OCI-LY1 (cell line): ENCODE data around the gene ZNF626.
"Not testable (repeated sequence)": the region's sequence is repeated elsewhere in the genome, so short reads cannot be mapped to it uniquely, and the experiment has no call there.

ENCODE experiments used
- H2AFZ ChIP-seq: fragments of 200-600 bp; sonication (generic), shearing (Covaris generic); 2 replicates; pipeline ENCODE4 v1.6.0; 2014; ENCODE audit warnings: antibody characterized with exemption, mild to moderate bottlenecking, low read length
- H3F3A ChIP-seq: fragments of 200-600 bp; sonication (generic), shearing (Covaris generic); 2 replicates; pipeline ENCODE4 v1.6.0; 2014; ENCODE audit warnings: mild to moderate bottlenecking, antibody characterized with exemption, low read length, moderate library complexity; ENCODE audit not compliant: insufficient read depth
- H3K27ac ChIP-seq: fragments of 200-600 bp; sonication (generic); 2 replicates; pipeline ENCODE4 v1.5.1; 2014; ENCODE audit warnings: low read length, mixed run types, mild to moderate bottlenecking, low read depth; ENCODE audit not compliant: poor library complexity, severe bottlenecking
- H3K27me3 ChIP-seq: fragments of 200-600 bp; sonication (generic); 2 replicates; pipeline ENCODE4 v1.6.0; 2014; ENCODE audit warnings: antibody characterized with exemption, mild to moderate bottlenecking, low read length, moderate library complexity; ENCODE audit not compliant: insufficient read depth
- H3K36me3 ChIP-seq: fragments of 200-600 bp; sonication (generic); 2 replicates; pipeline ENCODE4 v1.6.1; 2014; ENCODE audit warnings: mild to moderate bottlenecking, antibody characterized with exemption, low read length, moderate library complexity, mixed read lengths; ENCODE audit not compliant: insufficient read depth
- H3K4me1 ChIP-seq: fragments of 200-600 bp; sonication (generic); 2 replicates; pipeline ENCODE4 v1.5.1; 2014; ENCODE audit warnings: mild to moderate bottlenecking, low read length, moderate library complexity; ENCODE audit not compliant: insufficient read depth, severe bottlenecking
- H3K4me2 ChIP-seq: fragments of 200-600 bp; sonication (generic), shearing (Covaris generic); 2 replicates; pipeline ENCODE4 v1.6.1; 2014; ENCODE audit warnings: low read length
- H3K4me3 ChIP-seq: fragments of 200-600 bp; sonication (generic); 2 replicates; pipeline ENCODE4 v1.5.1; 2014; ENCODE audit warnings: low read length, low read depth, mild to moderate bottlenecking, mixed read lengths; ENCODE audit not compliant: poor library complexity, severe bottlenecking
- H3K79me2 ChIP-seq: fragments of 200-600 bp; shearing (Covaris generic); 2 replicates; pipeline ENCODE4 v1.6.1; 2016; ENCODE audit warnings: mixed run types, low read length, mixed read lengths; ENCODE audit not compliant: insufficient read depth
- H3K9ac ChIP-seq: fragments of 200-600 bp; sonication (generic), shearing (Covaris generic); 2 replicates; pipeline ENCODE4 v1.6.1; 2014; ENCODE audit warnings: mild to moderate bottlenecking, low read length, mixed read lengths
- H3K9me2 ChIP-seq: fragments of 200-600 bp; sonication (generic), shearing (Covaris generic); 2 replicates; pipeline ENCODE4 v1.6.1; 2014; ENCODE audit warnings: low read depth, mild to moderate bottlenecking, low read length, mixed read lengths
- H3K9me3 ChIP-seq: fragments of 200-600 bp; shearing (Covaris generic); 2 replicates; pipeline ENCODE4 v1.6.1; 2014; ENCODE audit warnings: low read length, mixed read lengths
- H4K20me1 ChIP-seq: fragments of 200-600 bp; sonication (generic), shearing (Covaris generic); 2 replicates; pipeline ENCODE4 v1.6.0; 2016; ENCODE audit warnings: mild to moderate bottlenecking, low read length; ENCODE audit not compliant: insufficient read depth
- EZH2 ChIP-seq: fragments of 200-600 bp; sonication (generic), shearing (Covaris generic); IDR thresholded peaks from 2 replicates; pipeline ENCODE4 v1.8.0; 2017; ENCODE audit warnings: borderline replicate concordance, mixed run types, mild to moderate bottlenecking, antibody characterized with exemption, low read length, moderate library complexity, mixed read lengths
- TF ChIP-seq, protein P1 (sequence below): fragments of 200-600 bp; sonication (generic), shearing (Covaris generic); IDR thresholded peaks from 2 replicates; pipeline ENCODE4 v1.5.1; 2017; ENCODE audit warnings: mild to moderate bottlenecking, antibody characterized with exemption, low read length, moderate library complexity, mixed read lengths

ZNF626 gene

DNA sequence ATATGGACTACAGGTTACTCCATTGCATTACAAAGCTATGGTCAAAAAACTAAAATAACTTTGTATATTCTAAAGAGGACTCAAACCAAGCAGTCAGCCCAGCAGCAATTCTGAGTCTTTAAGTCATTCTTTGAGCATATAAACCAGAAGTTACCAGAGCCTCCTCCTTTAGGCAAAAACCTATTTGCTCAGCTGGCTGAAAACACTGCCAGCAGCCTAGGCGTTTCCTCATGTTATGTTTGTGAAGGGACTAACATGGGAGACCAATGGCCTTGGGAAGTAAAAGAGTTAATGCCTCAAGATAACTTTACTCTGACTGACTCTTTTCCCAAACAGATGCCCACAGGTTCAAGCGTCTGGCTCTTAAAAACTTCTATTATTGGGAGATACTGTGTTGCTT, 45.3 kb downstream of the ZNF626 start:
- Histone ChIP-seq H3K4me3 (no peak overlapping the region), H3K4me2 (no peak overlapping the region), H3K27me3 (no peaks in the 10 kb centered on the region), H4K20me1 (no peaks in the 10 kb centered on the region), H3K36me3 (no peaks in the 10 kb centered on the region), H3K27ac (no peak overlapping the region), H2AFZ (no peak overlapping the region), H3K9me3 (no peaks in the 10 kb centered on the region), H3K4me1 (no peaks in the 10 kb centered on the region), H3F3A (no peaks in the 10 kb centered on the region), H3K9ac (no peak overlapping the region), H3K79me2 (no peaks in the 10 kb centered on the region), H3K9me2 (no peaks in the 10 kb centered on the region)
- TF ChIP-seq, protein P1, sequence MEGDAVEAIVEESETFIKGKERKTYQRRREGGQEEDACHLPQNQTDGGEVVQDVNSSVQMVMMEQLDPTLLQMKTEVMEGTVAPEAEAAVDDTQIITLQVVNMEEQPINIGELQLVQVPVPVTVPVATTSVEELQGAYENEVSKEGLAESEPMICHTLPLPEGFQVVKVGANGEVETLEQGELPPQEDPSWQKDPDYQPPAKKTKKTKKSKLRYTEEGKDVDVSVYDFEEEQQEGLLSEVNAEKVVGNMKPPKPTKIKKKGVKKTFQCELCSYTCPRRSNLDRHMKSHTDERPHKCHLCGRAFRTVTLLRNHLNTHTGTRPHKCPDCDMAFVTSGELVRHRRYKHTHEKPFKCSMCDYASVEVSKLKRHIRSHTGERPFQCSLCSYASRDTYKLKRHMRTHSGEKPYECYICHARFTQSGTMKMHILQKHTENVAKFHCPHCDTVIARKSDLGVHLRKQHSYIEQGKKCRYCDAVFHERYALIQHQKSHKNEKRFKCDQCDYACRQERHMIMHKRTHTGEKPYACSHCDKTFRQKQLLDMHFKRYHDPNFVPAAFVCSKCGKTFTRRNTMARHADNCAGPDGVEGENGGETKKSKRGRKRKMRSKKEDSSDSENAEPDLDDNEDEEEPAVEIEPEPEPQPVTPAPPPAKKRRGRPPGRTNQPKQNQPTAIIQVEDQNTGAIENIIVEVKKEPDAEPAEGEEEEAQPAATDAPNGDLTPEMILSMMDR = no peak
- TF ChIP-seq EZH2 = no peak

- H3K9me2 ChIP-seq, H3K36me3 ChIP-seq, H3K4me2 ChIP-seq, H3F3A ChIP-seq, H3K27ac ChIP-seq, H2AFZ ChIP-seq, H3K4me3 ChIP-seq, H3K79me2 ChIP-seq, H3K9me3 ChIP-seq, H3K9ac ChIP-seq, H3K27me3 ChIP-seq, H3K4me1 ChIP-seq, H4K20me1 ChIP-seq: not testable (repeated sequence)
Observed at GRCh38 chr19:20614971-20615370, 46.4 kb downstream of the ZNF626 start.

DNA sequence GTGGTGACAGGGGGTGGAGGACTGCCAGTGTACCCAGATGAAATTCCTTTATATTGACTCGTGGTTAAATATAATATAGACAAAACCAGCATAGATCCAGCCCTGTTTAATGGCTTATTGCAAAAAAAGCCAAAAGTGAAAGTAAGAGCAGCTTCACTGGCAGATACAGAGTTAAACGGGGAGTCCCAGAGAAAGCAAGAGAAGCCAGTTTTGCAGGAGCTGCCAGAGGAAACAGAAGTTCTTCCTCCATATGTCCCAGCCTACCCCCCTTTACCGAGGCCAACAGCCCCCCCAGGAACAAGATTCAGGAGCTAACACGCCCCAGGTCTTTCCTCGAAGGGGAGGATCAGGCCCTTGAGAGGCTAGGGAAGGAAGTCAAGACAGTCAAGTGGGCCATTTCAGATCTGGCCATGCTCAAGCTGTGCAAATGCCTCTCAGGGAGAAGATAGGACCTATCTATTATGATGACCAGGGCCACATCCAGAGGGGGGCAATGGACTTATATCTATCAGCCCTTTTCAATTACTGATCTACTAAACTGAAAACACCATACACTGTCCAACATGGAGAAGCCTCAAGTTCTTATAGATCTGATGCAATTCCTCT, 48.6 kb downstream of the ZNF626 start:
- H3K9me3 ChIP-seq = no peaks in the 10 kb centered on the region
- no peaks in the 10 kb centered on the region for H3K36me3 ChIP-seq
- H3F3A ChIP-seq = no peaks in the 10 kb centered on the region
- H3K9ac ChIP-seq = no peak overlapping the region
- TF ChIP-seq EZH2 = no peak
- TF ChIP-seq, protein P1 = no peak
- peak overlapping the region; percentile 9; the same call in 1 of the 2 replicates for H3K4me2 ChIP-seq
- H2AFZ ChIP-seq = no peak overlapping the region
- no peaks in the 10 kb centered on the region for H3K9me2 ChIP-seq
- no peaks in the 10 kb centered on the region for H4K20me1 ChIP-seq
- H3K27me3 ChIP-seq = no peaks in the 10 kb centered on the region
- no peaks in the 10 kb centered on the region for H3K79me2 ChIP-seq
- H3K4me1 ChIP-seq = no peaks in the 10 kb centered on the region
- no peak overlapping the region for H3K27ac ChIP-seq
- peak overlapping the region; percentile 12 for H3K4me3 ChIP-seq

GRCh38 chr19:20611866-20612265, 49.5 kb downstream of the ZNF626 start:
- H3K36me3 ChIP-seq = no peaks in the 10 kb centered on the region
- no peaks in the 10 kb centered on the region for H3K27me3 ChIP-seq
- no peaks in the 10 kb centered on the region for H3K9me2 ChIP-seq
- H2AFZ ChIP-seq = no peak overlapping the region
- no peaks in the 10 kb centered on the region for H3K9me3 ChIP-seq
- no peaks in the 10 kb centered on the region for H3K4me1 ChIP-seq
- no peak for TF ChIP-seq EZH2
- TF ChIP-seq, protein P1 = no peak
- H3K9ac ChIP-seq = no peak overlapping the region
- H3F3A ChIP-seq = no peaks in the 10 kb centered on the region
- no peak overlapping the region for H3K4me3 ChIP-seq
- H3K79me2 ChIP-seq = no peaks in the 10 kb centered on the region
- no peaks in the 10 kb centered on the region for H4K20me1 ChIP-seq
- H3K27ac ChIP-seq = no peak overlapping the region
- H3K4me2 ChIP-seq = no peak overlapping the region
